ENCODE results near the gene ASIP.
"Not testable (repeated sequence)": the region's sequence is repeated elsewhere in the genome, so short reads cannot be mapped to it uniquely, and the experiment has no call there.

Gene ASIP

DNA sequence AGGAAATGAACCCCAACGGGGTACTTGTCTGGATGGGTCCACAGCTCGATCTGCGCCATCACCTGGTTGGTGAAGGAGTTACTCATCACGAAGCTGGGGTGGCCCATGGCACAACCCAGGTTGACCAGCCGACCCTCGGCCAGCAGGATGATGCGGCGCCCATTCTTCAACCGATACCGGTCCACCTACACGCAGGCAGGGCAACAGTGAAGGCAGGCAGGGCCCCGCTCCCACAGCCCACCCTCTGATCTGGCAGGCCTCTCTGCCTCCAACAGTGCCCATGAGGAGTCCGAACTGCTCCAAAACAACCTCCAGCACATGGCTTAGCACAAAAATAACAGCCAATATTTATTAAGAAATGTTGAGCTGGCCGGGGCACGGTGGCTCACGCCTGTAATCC is 44.2 kb downstream of the ASIP start:
- DNase-seq (ENCODE audit: low spot score): no peak

DNA sequence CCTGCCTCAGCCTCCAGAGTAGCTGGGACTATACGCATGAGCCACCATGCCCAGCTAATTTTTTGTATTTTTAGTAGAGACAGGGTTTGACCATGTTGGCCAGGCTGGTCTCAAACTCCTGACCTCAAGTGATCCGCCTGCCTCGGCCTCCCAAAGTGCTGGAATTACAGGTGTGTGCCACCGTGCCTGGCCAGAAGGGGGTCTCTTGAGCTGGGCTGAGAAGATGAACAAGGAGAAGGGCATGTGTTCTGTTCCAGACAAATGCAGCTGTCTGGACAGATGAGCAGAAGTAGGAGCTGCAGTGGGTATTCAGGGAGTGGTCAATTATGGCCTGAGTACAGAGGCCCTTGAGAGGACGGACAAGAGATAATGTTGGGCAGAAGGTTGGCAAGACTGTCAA is 46.3 kb downstream of the ASIP start:
- DNase-seq (ENCODE audit: low spot score): not testable (repeated sequence)

DNA sequence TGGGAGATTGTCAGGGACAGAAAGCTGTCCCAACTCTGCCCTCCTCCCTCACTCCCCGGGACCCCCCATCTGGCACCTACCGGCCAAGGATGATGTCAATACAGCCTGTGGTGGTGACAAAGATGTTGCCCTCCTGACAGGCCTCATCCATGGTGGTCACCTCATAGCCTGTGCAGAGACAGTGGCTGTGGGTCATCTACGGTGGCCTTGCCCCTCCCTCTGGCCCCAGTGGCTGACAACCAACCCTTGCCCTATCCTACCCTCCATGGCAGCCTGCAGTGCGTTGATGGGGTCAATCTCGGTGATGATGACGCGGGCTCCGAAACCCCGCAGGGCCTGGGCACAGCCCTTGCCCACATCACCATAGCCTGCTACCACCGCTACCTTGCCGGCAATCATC is 49.2 kb downstream of the ASIP start:
- DNase-seq (ENCODE audit: low spot score): no peak

DNA sequence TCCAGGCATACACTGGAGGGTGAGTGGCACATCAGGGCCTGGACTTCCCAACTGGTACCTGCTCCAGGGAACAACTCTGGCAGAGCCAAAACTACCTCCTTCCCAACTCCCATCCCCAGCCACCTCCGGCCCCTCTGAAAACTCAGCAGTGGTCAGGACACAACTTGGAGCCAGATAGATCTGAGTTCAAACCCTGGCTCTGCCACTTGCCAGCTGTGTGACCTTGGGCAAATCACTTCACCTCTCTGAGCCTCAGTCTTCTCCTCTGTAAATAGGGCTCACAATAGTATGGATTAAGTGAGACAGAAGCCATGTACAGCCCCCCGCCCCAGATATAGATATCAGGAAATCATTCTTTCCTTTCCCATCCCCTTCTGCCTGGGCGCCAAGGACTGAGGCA is 51.3 kb downstream of the ASIP start:
- no peak for DNase-seq (ENCODE audit: low spot score)

DNA sequence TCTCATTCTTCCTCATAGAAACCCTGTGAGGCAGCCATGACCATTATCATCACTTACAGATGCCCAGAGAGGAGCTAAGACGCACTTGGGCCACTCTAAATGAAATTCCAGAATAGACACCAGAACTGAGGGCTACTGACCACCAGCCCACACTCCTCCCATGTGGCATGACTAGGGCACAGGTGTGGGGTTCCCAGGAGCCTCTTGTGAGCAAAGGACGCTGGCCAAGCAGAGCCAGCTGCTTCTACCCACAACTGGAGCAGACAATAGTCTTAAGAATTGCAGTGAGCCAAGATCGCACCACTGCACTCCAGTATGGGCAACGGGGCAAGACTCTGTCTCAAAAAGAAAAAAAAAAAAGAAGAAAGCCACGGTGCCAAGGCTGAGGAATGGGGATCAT is 51.9 kb downstream of the ASIP start:
- DNase-seq (ENCODE audit: low spot score): no peak

DNA sequence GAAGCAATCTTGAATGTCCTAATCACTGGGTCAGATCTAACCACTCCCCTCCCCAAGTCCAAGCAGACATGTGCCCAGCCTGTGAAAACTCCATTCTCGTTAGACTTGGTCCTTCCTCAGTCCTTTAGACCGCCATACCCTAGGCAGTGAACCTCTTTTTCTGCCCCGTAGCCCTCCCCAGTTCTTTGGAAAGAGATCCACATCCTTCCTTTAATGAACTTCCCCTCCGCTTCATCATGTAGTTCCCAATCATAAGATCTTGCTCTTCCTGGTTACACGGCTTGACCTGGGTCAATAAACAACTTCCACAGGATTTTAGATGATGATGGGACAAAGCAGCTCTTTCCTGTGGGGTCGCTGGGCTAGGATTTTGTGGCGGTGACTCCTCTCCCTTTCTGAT is 52.4 kb downstream of the ASIP start:
- no peak for DNase-seq (ENCODE audit: low spot score)

DNA sequence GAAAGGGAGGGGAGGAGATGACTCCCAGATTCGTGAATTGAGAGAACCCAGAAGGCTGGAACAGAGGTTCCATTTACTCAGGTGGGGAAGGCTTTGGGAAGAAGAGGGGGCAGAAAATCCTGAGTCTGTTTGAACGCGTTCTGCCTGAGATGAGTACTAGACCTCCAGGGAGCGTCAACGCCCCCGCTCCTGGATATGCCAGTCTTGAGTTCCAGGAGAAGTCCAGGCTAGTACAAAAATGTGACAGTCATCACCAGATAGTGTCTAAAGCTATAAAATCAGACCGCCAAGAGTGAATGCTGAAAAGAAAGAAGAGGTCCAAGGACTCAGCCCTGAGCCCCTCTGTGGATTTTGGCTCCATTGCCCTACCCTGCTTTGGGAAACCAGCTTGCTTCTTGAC is 53.3 kb downstream of the ASIP start:
- DNase-seq (ENCODE audit: low spot score): no peak

DNA sequence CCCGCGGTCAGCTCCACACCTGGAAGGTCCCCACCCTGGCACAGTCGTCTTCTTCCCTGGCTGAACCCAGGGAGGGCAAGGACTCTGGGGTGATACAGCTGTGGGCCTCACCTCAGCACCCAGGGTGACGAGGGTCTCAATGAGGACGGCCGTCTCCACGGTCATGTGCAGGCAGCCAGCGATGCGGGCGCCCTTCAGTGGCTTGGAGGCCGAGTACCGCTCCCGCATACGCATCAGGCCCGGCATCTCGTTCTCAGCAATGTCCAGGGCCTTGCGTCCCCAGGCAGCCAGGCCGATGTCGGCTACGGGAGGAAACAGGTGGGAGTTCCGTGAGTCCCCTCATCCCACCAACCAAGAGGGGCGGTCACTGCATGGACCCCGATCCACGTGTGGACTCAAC is 54.1 kb downstream of the ASIP start:
- no peak for DNase-seq (ENCODE audit: low spot score)

DNA sequence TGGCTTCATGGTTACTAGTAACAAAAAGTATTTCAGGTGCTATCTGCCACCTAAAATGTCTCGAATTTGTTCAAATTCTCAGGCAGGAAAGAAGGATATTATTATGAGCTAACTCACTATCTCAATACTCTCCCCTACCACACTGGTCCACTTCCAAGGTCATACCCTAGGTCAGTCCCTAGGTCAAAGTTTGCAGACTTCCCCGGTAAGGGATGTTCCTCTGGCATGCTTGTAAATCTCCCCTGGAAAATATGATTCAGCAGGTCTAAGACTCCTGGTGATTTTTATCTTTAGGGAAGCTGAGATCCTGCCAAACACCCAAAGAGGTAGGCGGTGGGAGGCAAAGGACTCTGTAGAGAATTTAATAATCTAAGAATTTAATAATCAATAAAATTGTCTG is 55.2 kb downstream of the ASIP start:
- DNase-seq (ENCODE audit: low spot score): no peak

DNA sequence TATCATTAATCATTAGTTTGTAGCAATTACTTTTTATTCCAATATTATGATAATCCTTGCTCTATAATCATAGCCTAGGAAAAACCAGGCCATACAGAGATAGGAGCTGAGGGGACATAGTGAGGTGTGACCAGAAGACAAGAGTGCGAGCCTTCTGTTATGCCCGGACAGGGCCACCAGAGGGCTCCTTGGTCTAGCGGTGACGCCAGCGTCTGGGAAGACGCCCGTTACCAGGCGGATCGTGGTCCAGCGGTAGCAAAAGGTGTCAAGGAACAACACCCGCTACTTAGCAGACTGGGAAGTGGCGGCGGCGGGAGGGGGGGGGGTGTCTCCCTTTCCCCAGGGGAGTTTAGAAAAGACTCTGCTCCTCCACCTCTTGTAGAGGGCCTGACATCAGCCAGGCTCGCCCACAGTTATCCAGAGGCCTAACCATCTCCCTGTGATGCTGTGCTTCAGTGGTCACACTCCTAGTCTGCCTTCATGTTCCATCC is 57.1 kb downstream of the ASIP start:
- not testable (repeated sequence) for DNase-seq (ENCODE audit: low spot score)

DNA sequence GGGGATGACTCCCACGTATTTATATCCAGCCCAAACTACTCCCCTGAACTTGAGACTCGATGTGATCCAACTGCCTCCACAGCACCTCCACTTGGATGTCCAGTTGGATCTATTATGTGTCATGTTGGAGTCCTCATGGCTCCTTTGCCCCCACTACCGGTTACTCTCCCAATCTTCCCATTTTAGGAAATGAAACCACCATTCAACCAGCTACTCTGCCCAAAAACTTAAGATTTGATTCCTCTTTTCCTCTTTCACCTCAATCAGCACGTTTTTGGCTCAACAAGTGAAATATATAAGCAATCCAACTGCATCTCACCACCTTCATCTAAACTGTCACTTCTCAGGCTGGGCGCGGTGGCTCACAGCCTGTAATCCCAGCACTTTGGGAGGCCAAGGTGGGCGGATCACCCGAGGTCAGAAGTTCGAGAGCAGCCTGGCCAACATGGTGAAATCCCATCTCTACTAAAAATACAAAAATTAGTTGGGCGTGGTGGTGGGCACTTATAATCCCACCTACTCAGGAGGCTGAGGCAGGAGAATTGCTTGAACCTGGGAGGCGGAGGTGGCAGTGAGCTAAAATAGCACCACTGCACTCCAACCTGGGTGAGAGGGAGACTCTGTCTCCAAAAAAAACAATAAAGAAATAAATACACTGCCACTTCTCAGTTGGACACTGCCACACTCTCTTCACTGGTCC is 58.5 kb downstream of the ASIP start:
- DNase-seq (ENCODE audit: low spot score): no peak

DNA sequence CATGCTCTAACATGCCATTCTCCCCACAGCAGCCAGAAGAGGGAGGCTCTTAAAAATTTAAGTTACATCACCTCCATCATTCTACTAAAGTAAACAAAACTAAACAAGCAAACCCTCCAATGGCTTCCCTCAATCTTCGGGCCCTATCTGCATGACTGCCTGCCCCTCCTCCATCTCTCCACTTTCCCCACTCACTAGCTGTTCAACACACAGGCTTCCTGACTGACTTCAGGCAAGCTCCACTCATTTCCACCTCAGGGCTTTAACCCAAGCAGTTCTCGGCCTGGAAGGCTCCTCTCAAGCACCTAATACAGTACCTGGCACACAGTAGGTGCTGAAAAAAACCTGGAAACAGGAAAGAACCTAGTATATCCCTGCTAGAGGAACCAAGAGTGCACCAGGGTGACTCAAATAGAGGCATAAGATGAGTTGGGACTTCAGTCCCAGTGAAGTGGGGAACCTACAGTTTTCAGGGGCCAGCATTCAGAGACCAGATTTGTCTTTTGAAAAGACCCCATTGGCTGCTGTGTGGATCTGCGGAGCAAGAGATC is 59.1 kb downstream of the ASIP start:
- no peak for DNase-seq (ENCODE audit: low spot score)

DNA sequence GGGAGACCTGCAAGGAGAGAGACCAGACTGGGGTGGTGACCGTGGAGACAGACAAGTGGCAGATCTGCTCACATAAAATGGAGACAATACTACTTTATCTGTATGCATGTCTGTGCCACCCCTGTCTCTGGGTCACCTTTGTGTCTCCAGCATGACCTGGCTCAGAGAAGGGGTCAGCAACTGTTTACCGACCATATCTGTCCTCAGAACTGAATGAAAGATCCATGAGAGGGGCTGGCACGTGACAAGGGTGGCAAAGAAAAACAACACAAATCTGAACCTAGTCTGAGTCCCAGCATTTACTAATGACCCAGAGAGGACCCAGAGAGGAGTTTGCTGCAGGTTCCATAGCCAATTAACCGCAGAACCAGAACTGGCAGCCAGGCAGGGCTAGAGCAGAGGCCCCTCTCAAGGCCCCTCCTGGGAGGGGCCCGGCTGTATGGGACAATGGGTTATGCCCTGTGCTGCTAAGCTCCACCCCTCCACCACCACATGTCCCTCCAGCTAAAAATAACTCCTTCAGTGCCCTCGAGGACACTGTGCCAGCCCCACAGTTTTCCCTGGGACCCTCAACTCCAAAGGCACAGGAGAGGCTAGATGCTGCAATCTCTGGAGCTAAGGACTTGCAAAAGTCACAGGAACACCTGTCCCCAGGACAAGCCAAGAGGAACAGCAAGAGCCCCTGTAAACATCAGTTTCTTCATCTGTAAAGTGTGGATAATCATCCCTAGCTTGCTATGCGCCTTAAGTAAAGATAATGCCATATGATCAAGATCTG is 59.8 kb downstream of the ASIP start:
- DNase-seq (ENCODE audit: low spot score): no peak

DNA sequence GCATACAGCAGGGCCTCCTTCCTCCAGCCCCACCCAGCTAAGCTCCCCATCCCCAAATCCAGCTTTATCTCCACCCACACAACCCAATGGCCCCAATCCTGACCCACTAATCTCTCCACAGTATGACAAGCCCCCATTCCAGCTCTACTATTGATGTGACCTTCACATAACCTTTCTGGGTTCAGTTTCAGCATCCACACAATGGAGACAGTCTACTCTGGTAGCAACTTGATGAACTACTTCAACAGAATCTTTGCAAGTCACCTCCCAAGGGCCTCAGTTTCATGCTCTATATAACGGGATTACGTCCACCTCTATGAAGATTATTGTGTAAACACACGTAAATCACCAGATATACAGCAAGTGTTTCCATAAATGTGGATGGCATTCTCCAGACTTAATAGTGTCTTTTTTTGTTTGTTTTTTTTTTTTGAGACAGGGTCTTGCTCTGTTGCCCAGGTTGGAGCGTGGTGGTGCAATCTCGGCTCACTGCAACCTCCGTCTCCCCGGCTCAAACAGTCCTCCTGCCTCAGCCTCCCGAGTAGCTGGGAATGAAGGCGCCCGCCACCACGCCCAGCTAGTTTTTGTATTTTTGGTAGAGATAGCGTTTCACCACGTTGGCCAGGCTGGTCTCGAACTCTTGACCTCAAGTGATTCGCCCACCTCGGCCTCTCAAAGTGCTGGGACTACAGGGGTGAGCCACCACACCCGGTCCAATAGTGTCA is 60.5 kb downstream of the ASIP start:
- DNase-seq (ENCODE audit: low spot score): no peak

DNA sequence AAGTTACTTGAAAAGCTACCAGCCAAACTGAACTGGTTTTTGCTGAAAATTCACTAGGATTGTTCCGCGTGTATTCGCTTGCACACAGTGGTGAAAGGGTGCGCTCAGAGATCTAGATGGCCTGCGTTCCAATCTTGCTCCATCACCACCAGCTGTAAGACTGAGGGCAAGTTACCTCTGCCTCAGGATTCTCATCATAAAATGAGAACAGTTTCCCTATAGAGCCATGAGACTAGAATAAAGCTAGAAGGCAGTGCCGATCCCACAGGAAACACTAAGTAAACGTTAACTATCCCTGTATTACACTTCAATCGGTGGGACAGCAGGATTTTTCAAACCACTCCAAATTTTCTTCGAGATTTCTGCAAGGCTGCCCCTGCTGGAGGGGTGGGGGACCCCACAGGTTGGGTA is 61.1 kb downstream of the ASIP start:
- peak; percentile 57 for DNase-seq (ENCODE audit: low spot score)

DNA sequence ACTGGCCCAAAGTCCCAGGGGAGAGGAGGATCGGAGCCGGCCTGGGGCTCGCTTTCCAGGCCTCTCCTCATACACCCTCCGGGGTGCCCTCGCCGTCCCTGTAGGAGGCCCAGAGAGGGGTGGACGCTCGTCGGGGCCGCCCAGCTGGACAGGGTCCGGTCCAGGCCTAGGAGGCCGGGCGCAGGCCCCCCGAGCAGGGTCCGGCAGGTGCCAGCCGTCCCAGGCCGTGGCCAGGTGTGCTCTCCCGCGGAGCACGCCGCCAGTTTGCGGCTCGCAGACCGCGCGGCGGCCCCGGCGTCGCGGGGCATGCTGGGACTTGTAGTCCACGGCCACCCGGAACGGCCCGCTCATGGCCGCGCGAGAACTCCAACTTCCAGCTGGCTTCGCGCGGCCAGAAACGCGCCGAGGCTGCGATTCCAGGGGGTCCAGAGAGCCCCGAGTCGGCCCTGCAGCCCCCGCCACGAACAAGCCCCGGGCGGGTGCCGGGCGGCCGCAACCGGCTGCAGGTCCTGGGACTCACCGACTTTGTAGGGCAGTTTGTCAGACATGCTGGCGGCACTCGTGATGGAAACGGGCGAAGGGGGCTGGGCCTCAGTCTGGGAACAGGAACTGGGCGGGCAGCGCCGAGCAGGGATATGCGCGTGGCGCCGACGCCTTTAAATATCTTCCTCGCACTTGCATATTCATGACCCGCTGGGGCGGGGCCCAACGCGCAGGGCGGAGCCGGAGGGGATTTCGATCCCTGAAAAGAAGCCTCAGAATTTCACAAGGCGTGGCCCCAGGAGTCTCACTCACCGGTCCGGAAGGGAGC is 61.7 kb downstream of the ASIP start, which contains the start of gene AHCY:
Gene AHCY, minus strand, starts transcription at position 633 of the 811 bp plus-strand sequence. Its CDS starts 85 bp downstream, at position 548.
- DNase-seq (ENCODE audit: low spot score): peak; percentile 96

DNA sequence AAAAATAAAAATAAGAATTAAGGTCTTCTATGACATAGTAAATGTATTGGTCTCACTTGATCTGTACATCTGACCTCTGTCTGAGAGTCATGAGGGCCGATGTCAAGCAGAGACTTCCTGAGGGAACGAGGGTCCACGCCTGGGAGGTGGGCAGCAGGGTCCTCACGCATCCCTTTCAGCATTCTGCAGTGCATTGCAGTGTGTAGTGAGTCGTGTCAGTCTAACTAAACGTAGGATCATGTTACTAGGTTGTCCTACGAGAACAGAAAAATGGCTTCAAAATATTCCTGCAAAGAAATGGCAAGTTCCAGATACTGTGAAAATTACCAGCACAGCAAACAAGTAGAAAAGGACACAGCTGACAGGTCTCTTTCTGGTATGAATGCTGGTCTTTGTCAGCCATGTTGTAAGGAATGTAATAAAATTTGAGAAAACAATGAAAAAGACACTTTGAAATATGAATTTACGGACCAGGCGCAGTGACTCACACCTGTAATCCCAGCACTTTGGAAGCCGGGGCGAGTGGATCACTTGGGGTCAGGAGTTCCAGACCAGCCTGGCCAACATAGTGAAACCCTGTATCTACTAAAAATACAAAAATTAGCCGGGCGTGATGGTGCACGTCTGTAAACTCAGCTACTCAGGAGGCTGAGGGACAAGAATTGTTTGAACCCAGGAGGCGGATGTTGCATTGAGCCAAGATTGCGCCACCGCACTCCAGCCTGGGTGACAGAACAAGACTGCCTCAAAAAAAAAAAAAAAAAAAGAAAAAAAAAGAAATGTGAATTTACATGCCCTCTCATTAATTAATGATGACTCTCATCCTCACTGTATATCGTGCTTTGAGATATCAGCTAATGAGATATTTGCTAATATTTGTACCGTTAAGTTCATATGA is 64.4 kb downstream of the ASIP start:
- no peak for DNase-seq (ENCODE audit: low spot score)

DNA sequence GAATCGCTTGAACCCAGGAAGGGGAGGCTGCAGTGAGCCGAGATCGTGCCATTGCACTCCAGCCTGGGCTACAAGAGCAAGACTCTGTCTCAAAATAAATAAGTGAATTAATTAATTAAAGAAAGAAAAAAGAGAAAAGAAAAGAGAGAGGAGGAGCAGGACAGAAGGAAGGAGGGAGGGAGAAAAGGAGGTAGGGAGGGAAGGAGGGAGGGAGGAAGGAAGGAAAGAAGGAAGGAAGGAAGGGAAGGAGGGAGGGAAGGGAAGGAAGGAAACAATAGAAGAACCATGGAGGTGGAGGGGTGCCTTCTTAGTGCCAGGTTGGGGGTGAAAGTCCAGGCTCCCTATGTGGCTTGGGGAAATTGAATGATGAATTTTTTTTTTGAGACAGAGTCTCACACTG is 68.5 kb downstream of the ASIP start:
- DNase-seq (ENCODE audit: low spot score): no peak

DNA sequence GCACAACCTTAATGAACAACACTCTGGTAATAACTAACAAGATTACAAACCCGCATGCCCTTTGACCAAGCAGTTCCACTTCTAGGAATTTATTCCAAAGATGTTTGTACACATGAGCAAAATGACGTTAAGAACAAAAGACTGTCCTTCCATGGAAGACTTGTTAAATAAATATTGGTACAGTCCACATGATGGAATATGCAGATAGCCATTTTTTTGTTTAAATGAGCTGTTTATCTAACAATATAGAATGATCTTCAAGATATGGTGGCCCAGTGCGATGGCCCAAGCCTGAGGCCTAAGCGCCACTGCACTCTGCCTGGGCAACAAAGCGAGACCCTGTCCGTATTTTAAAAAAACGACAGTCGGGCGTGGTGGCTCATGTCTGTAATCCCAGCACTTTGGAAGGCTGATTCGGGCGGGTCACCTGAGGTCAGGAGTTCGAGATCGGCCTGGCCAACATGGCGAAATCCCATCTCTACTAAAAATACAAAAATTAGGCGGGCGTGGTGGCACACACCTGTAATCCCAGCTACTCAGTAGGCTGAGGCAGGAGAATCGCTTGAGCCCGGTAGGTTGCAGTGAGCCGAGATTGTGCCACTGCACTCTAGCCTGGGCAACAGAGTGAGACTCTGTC is 69.4 kb downstream of the ASIP start:
- no peak for DNase-seq (ENCODE audit: low spot score)

Measured in AG20443 (cell line).